Measurements from ENCODE around the gene TEX14.

- TF ChIP-seq CTCF (IDR thresholded peaks at IDR 0.05) (no peak), POLR2A (IDR thresholded peaks at IDR 0.05) (no peak)
These were observed 85.9 kb downstream of the TEX14 start for GRCh38 chr17:58605986-58606385.

All from heart left ventricle (tissue), 13 donors.